GM19372 (cell line): ENCODE measurements around the gene ITPR3.

Source experiments
- ATAC-seq: cut with Tn5 transposase; IDR thresholded peaks from one replicate; pipeline ENCODE4 v1.9.1; 2021; ENCODE audit warnings: mild to moderate bottlenecking, low read depth, moderate library complexity; ENCODE audit not compliant: unreplicated experiment

The ITPR3 gene

GRCh38 chr6:33683576-33684427 is 62.7 kb downstream of the ITPR3 start:
- ATAC-seq: no peak

- ATAC-seq: no peak
Measured at GRCh38 chr6:33684428-33684896, 63.3 kb downstream of the ITPR3 start.

GRCh38 chr6:33684983-33685382 is 63.9 kb downstream of the ITPR3 start:
- no peak for ATAC-seq

- ATAC-seq: no peak
Measured at GRCh38 chr6:33685411-33686224, 64.5 kb downstream of the ITPR3 start.

GRCh38 chr6:33686225-33686924 is 65.3 kb downstream of the ITPR3 start:
- no peak for ATAC-seq

GRCh38 chr6:33686981-33687975 is 66.2 kb downstream of the ITPR3 start:
- ATAC-seq: no peak

- no peak for ATAC-seq
Measured at GRCh38 chr6:33688006-33688405, 66.9 kb downstream of the ITPR3 start.

GRCh38 chr6:33688451-33689147 is 67.5 kb downstream of the ITPR3 start:
- ATAC-seq: no peak

- ATAC-seq: no peak
Measured at GRCh38 chr6:33689148-33689494, 68.0 kb downstream of the ITPR3 start.

- no peak for ATAC-seq
Measured at GRCh38 chr6:33689879-33690278, 68.8 kb downstream of the ITPR3 start.

- ATAC-seq: no peak
Measured at GRCh38 chr6:33690766-33691165, 69.6 kb downstream of the ITPR3 start.

- no peak for ATAC-seq
Measured at GRCh38 chr6:33691456-33692077, 70.4 kb downstream of the ITPR3 start.

GRCh38 chr6:33692078-33692759 is 71.1 kb downstream of the ITPR3 start:
- ATAC-seq: no peak

GRCh38 chr6:33692760-33693158 is 71.6 kb downstream of the ITPR3 start:
- no peak for ATAC-seq

GRCh38 chr6:33693186-33694105 is 72.3 kb downstream of the ITPR3 start:
- ATAC-seq: no peak

- no peak for ATAC-seq
Measured at GRCh38 chr6:33694401-33694931, 73.3 kb downstream of the ITPR3 start.

GRCh38 chr6:33694977-33695376 is 73.9 kb downstream of the ITPR3 start:
- ATAC-seq: no peak
